Right lobe of liver (tissue), 6 donors: ENCODE measurements around the gene SGCA. TPM values are rescaled to one million over a fixed set of nuclear protein-coding genes. Genes with fewer than 3 reads are reported as not detected.

Experiments used
- ATAC-seq, 4 donors: fragments of 200-7000 bp; cut with Tn5 transposase; one replicate each; pipeline ENCODE4 v1.9.1; 2020; ENCODE audit warnings: mild to moderate bottlenecking in 4 of 4, moderate library complexity in 4 of 4
- DNase-seq, 3 donors: peaks; one replicate each; pipeline ENCODE4 v3.0.0-alpha.2; 2020
- H3K27ac ChIP-seq, 3 donors: fragments of 200-600 bp; one replicate each; pipeline ENCODE4 v1.8.0; 2022
- H3K27me3 ChIP-seq, 2 donors: fragments of 200-600 bp; one replicate each; pipeline ENCODE4 v1.8.0; 2022
- H3K36me3 ChIP-seq, 4 donors: fragments of 200-600 bp; sonication (generic) in 1 of 4; one replicate each; pipeline versions ENCODE4 v1.5.1 to v1.8.0; 2017 to 2022; ENCODE audit warnings: control low read depth in 1 of 4
- H3K4me1 ChIP-seq, 4 donors: fragments of 200-600 bp; sonication (generic) in 1 of 4; one replicate each; pipeline versions ENCODE4 v1.5.1 to v1.8.0; 2017 to 2022; ENCODE audit warnings: control low read depth in 1 of 4
- H3K4me3 ChIP-seq, 3 donors: fragments of 200-600 bp; one replicate each; pipeline ENCODE4 v1.8.0; 2022
- H3K9me3 ChIP-seq, 4 donors: fragments of 200-600 bp; sonication (generic) in 1 of 4; one replicate each; pipeline versions ENCODE4 v1.5.1 to v1.8.0; 2017 to 2022; ENCODE audit warnings: control low read depth in 1 of 4
- CTCF ChIP-seq, 4 donors: fragments of 200-600 bp in 3 of 4; fragments of 450-650 bp in 1 of 4; IDR thresholded peaks; one replicate each; pipeline versions ENCODE4 v1.5.1 to v1.8.0; 2016 to 2022; ENCODE audit warnings: antibody characterized with exemption in 4 of 4, mild to moderate bottlenecking in 2 of 4
- POLR2A ChIP-seq: fragments of 450-650 bp; IDR thresholded peaks from one replicate; pipeline ENCODE4 v1.6.1; 2017; ENCODE audit warnings: antibody characterized with exemption, mild to moderate bottlenecking
- WGBS: methylation state at CpG from one replicate; pipeline ENCODE4 v1.1.6; 2018; ENCODE audit warnings: low coverage, low lambda C conversion rate; ENCODE audit not compliant: insufficient coverage; ENCODE audit errors: missing lambda C conversion rate; 5-methylcytosine and 5-hydroxymethylcytosine counted together
- intact Hi-C, 2 donors: fragments of 100-400 bp; cut with DNase I; formaldehyde crosslinking; loops; one replicate each; pipeline versions ENCODE4 v1.11.2 to v1.14.1; 2022
- total RNA-seq, 6 experiments: library from RNA; depleted of rRNA in 2 of 6; stranded (reverse); fragments of >200 nt in 2 of 6; fragmentation: NEBNext Ultra II Directional in 3 of 6; extraction: Animal tissue kit (Norgen Biotek cat#: 25700) in 3 of 6; gene quantifications; one replicate each; pipeline versions ENCODE4 v1.1.0 to v1.2.4, GENCODE V29; 2016 to 2023
- donor health status: DM: no; HTN: yes; CAD: no.
- donor health status: DM: no; HTN: no; CAD: no.
- donor health status: DM: no; HTN: no; CAD: no.
- donor health status: DM: no; HTN: yes; CAD: no.
- donor health status: DM: no; HTN: yes; CAD: no.

Gene SGCA
- total RNA-seq, 6 experiments from 2014 or later: 0.48 to 2.8 (median 1.6) TPM

GRCh38 chr17:50145532-50146229 lies 20.1 kb upstream of the SGCA start:
- peak overlapping the region in 1 of 3 donors; percentile 74 for H3K4me3 ChIP-seq
- peak overlapping the region in 2 of 3 donors; percentile 21 to 87 for H3K27ac ChIP-seq
- no peak for TF ChIP-seq POLR2A
- no peak for TF ChIP-seq CTCF (IDR thresholded peaks at IDR 0.05)
- peaks cover 0 to 62% (median 18%) of the 10 kb centered on the region in 4 donors for H3K4me1 ChIP-seq
- DNase-seq (no peak), ATAC-seq (no peak)
- H3K27me3 ChIP-seq: no peaks in the 10 kb centered on the region
- H3K36me3 ChIP-seq: peaks cover 0 to 18% (median 4%) of the 10 kb centered on the region in 4 donors
- H3K9me3 ChIP-seq: no peaks in the 10 kb centered on the region
- WGBS: 44% methylated on average over 5 of the region's 11 CpGs
- intact Hi-C loops: no loop called here

- peak overlapping the region; percentile 72 to 82 (median 74) for H3K4me3 ChIP-seq
- H3K27me3 ChIP-seq: no peaks in the 10 kb centered on the region
- TF ChIP-seq CTCF (IDR thresholded peaks at IDR 0.05): peak in 1 of 4 donors; percentile 10
- no peak for TF ChIP-seq POLR2A
- intact Hi-C loops: no loop called here
- ATAC-seq (peak in 1 of 4 donors; percentile 0), DNase-seq (peak in 2 of 3 donors; percentile 70 to 79)
- WGBS: no CpG with 5 or more reads among the region's 10 CpGs
- H3K27ac ChIP-seq: peak overlapping the region in 2 of 3 donors; percentile 72 to 87
- peaks cover 0 to 12% (median 4%) of the 10 kb centered on the region in 4 donors for H3K36me3 ChIP-seq
- H3K4me1 ChIP-seq: peaks cover 0 to 65% (median 19%) of the 10 kb centered on the region in 4 donors
- no peaks in the 10 kb centered on the region for H3K9me3 ChIP-seq
Measured at GRCh38 chr17:50146230-50146926, 19.4 kb upstream of the SGCA start.

- H3K4me1 ChIP-seq: peaks cover 0 to 66% (median 22%) of the 10 kb centered on the region in 4 donors
Measured at GRCh38 chr17:50146927-50147665, 18.7 kb upstream of the SGCA start.

More at GRCh38 chr17:50146927-50147665, 18.7 kb upstream of the SGCA start:
- intact Hi-C loops: no loop called here
- ATAC-seq (peak in 3 of 4 donors; percentile 6 to 13 (median 9)), DNase-seq (peak in 2 of 3 donors; percentile 71 to 75)
- Histone ChIP-seq H3K27me3 (no peaks in the 10 kb centered on the region), H3K4me3 (peak overlapping the region; percentile 72 to 82 (median 74)), H3K27ac (peak overlapping the region; percentile 72 to 89 (median 87)), H3K36me3 (peaks cover 0 to 7% (median 2%) of the 10 kb centered on the region in 4 donors), H3K9me3 (no peaks in the 10 kb centered on the region)
- 8% methylated on average over 6 of the region's 15 CpGs for WGBS
- TF ChIP-seq POLR2A (no peak), CTCF (IDR thresholded peaks at IDR 0.05) (no peak)
